SK-N-SH (cell line): ENCODE results near the gene MROH7. TPM values are rescaled to one million over a fixed set of nuclear protein-coding genes. Genes with fewer than 3 reads are reported as not detected.

Source experiments
- CTCF ChIA-PET: fragments of 300-600, 350-600 bp; formaldehyde crosslinking; extraction: SDS; loops from one replicate; lab custom pipeline; 2021; lab: Yijun Ruan, JAX
- POLR2A ChIA-PET: fragments of 350-600 bp; sonication (Branson Sonifier 250); formaldehyde crosslinking; extraction: SDS; loops from one replicate; lab custom pipeline; 2020; ENCODE audit warnings: antibody characterized with exemption, inconsistent platforms; lab: Yijun Ruan, JAX
- DNase-seq: peaks from one replicate; pipeline ENCODE4 v3.0.0; 2012
- H2AFZ ChIP-seq: fragments of 200-600 bp; sonication (generic); 2 replicates; pipeline ENCODE4 v1.8.1; 2016; ENCODE audit warnings: antibody characterized with exemption, mild to moderate bottlenecking, low read depth
- H3F3A ChIP-seq: fragments of 200-600 bp; sonication (generic); replicated peaks from 2 replicates; pipeline ENCODE3; 2016; ENCODE audit warnings: antibody characterized with exemption, mild to moderate bottlenecking; ENCODE audit not compliant: insufficient read depth
- H3K27ac ChIP-seq, 2 experiments: fragments of 200-500 bp in 1 of 2; fragments of 200-600 bp in 1 of 2; sonication (Bioruptor generic) in 1 of 2; sonication (generic), shearing (Covaris generic) in 1 of 2; 2 replicates each; pipeline versions ENCODE4 v1.5.1 to v1.6.1; 2014 to 2016; ENCODE audit warnings: low read depth in 2 of 2, inconsistent platforms in 1 of 2, low read length in 1 of 2, mild to moderate bottlenecking in 1 of 2, mixed read lengths in 1 of 2
- H3K27me3 ChIP-seq: fragments of 200-600 bp; sonication (generic), shearing (Covaris generic); 2 replicates; pipeline ENCODE4 v1.6.1; 2016; ENCODE audit warnings: mixed run types; ENCODE audit not compliant: insufficient read depth
- H3K36me3 ChIP-seq, 2 experiments: fragments of 200-500 bp in 1 of 2; fragments of 200-600 bp in 1 of 2; sonication (Bioruptor generic) in 1 of 2; sonication (generic) in 1 of 2; replicated peaks in 1 of 2; 2 replicates each; pipeline versions ENCODE3 to v1.5.1; 2014 to 2016; ENCODE audit warnings: low read length in 1 of 2, mild to moderate bottlenecking in 1 of 2; ENCODE audit not compliant: insufficient read depth in 2 of 2, control insufficient read depth in 1 of 2
- H3K4me1 ChIP-seq, 2 experiments: fragments of 200-500 bp in 1 of 2; fragments of 200-600 bp in 1 of 2; sonication (Bioruptor generic) in 1 of 2; sonication (generic), shearing (Covaris generic) in 1 of 2; 2 replicates each; pipeline versions ENCODE4 v1.5.1 to v1.6.1; 2014 to 2016; ENCODE audit warnings: low read depth in 1 of 2, low read length in 1 of 2, mixed run types in 1 of 2; ENCODE audit not compliant: insufficient read depth in 2 of 2, control insufficient read depth in 1 of 2
- H3K4me2 ChIP-seq: fragments of 200-600 bp; sonication (generic), shearing (Covaris generic); 2 replicates; pipeline ENCODE4 v1.6.1; 2017; ENCODE audit warnings: mixed run types
- H3K4me3 ChIP-seq, 2 experiments: fragments of 200-500 bp in 1 of 2; fragments of 200-600 bp in 1 of 2; sonication (Bioruptor generic) in 1 of 2; sonication (generic), shearing (Covaris generic) in 1 of 2; 2 replicates each; pipeline versions ENCODE4 v1.5.1 to v1.8.1; 2014 to 2016; ENCODE audit warnings: low read depth in 2 of 2, inconsistent platforms in 1 of 2, low read length in 1 of 2, mild to moderate bottlenecking in 1 of 2, mixed read lengths in 1 of 2, moderate library complexity in 1 of 2
- H3K79me2 ChIP-seq: fragments of 200-600 bp; sonication (generic); 2 replicates; pipeline ENCODE4 v1.8.1; 2017; ENCODE audit warnings: mild to moderate bottlenecking; ENCODE audit not compliant: insufficient read depth
- H3K9ac ChIP-seq: fragments of 200-600 bp; sonication (generic); 2 replicates; pipeline ENCODE4 v1.6.1; 2017; ENCODE audit warnings: mixed run types
- H3K9me2 ChIP-seq: fragments of 200-600 bp; sonication (generic); 2 replicates; pipeline ENCODE4 v1.6.1; 2017; ENCODE audit warnings: mixed run types
- H3K9me3 ChIP-seq: fragments of 200-600 bp; sonication (generic); 2 replicates; pipeline ENCODE4 v1.6.1; 2017; ENCODE audit warnings: mixed run types, mild to moderate bottlenecking, moderate library complexity
- H4K20me1 ChIP-seq: fragments of 200-600 bp; sonication (generic); 2 replicates; pipeline ENCODE4 v1.6.1; 2017; ENCODE audit warnings: mild to moderate bottlenecking, mixed run types; ENCODE audit not compliant: insufficient read depth
- CHD2 ChIP-seq: fragments of 150-350 bp; IDR thresholded peaks from 2 replicates; pipeline ENCODE4 v1.6.1; 2018; ENCODE audit warnings: low read length; ENCODE audit not compliant: partially characterized antibody
- ELF1 ChIP-seq: IDR thresholded peaks from 2 replicates; pipeline ENCODE4 v1.4.0; 2012
- FOXJ3 ChIP-seq: sonication (generic); formaldehyde crosslinking; IDR thresholded peaks from 2 replicates; pipeline ENCODE4 v1.5.1; 2020; ENCODE audit warnings: mild to moderate bottlenecking, missing genetic modification reagents
- GABPA ChIP-seq: IDR thresholded peaks from 2 replicates; pipeline ENCODE4 v1.4.0; 2012; ENCODE audit warnings: low read depth, mild to moderate bottlenecking
- IRF3 ChIP-seq: fragments of 150-350 bp; IDR thresholded peaks from 2 replicates; pipeline ENCODE4 v1.6.1; 2016; ENCODE audit warnings: mild to moderate bottlenecking, low read depth, low read length
- MEF2A ChIP-seq: IDR thresholded peaks from 2 replicates; pipeline ENCODE4 v1.4.0; 2012; ENCODE audit warnings: low read depth, borderline replicate concordance
- NRF1 ChIP-seq: IDR thresholded peaks from 2 replicates; pipeline ENCODE4 v1.6.1; 2012; ENCODE audit warnings: low read depth, mild to moderate bottlenecking, low read length
- POLR2AphosphoS5 ChIP-seq: IDR thresholded peaks from 2 replicates; pipeline ENCODE4 v1.6.1; 2012; ENCODE audit warnings: low read depth, low read length
- RAD21 ChIP-seq: IDR thresholded peaks from 2 replicates; pipeline ENCODE4 v1.6.1; 2012; ENCODE audit warnings: mild to moderate bottlenecking, low read length
- RCOR1 ChIP-seq: fragments of 150-350 bp; IDR thresholded peaks from 2 replicates; pipeline ENCODE4 v1.6.1; 2017; ENCODE audit warnings: antibody characterized with exemption, low read length
- RXRA ChIP-seq: IDR thresholded peaks from 2 replicates; pipeline ENCODE4 v1.4.0; 2012; ENCODE audit warnings: low read depth, mild to moderate bottlenecking, borderline replicate concordance
- SIN3A ChIP-seq: IDR thresholded peaks from 2 replicates; pipeline ENCODE4 v1.6.1; 2012; ENCODE audit warnings: low read depth, mild to moderate bottlenecking, low read length, moderate library complexity, borderline replicate concordance
- YY1 ChIP-seq: IDR thresholded peaks from 2 replicates; pipeline ENCODE4 v1.4.0; 2012; ENCODE audit warnings: low read depth, mild to moderate bottlenecking
- WGBS: methylation state at CpG from one replicate; pipeline ENCODE4 v1.1.6; 2017; ENCODE audit warnings: low lambda C conversion rate; 5-methylcytosine and 5-hydroxymethylcytosine counted together
- polyA plus RNA-seq, 3 experiments: library from polyadenylated mRNA; depleted of rRNA; stranded (reverse); fragments of >200 nt; gene quantifications; 2 replicates each; pipeline ENCODE4 v1.2.3, GENCODE V29; 2012
- TF ChIP-seq, protein P1 (sequence below): IDR thresholded peaks from 2 replicates; pipeline ENCODE4 v1.4.0; 2012; ENCODE audit warnings: low read depth, borderline replicate concordance
- TF ChIP-seq, protein P2 (sequence below): fragments of 150-350 bp; IDR thresholded peaks from 2 replicates; pipeline ENCODE4 v1.6.1; 2017; ENCODE audit warnings: antibody characterized with exemption, low read length, low read depth, borderline replicate concordance
- TF ChIP-seq, protein P3 (sequence below): IDR thresholded peaks from 2 replicates; pipeline ENCODE4 v1.4.0; 2012; ENCODE audit warnings: low read depth, borderline replicate concordance
- TF ChIP-seq, protein P4 (sequence below): IDR thresholded peaks from 2 replicates; pipeline ENCODE4 v1.6.1; 2012; ENCODE audit warnings: mild to moderate bottlenecking, low read depth, low read length, moderate library complexity

The MROH7 gene
- polyA plus RNA-seq, 1 of the 3 experiments (the other 2 are of a cell fraction), result 0.51 TPM

GRCh38 chr1:54593571-54594160, 47.9 kb upstream of the MROH7 start:
- Histone ChIP-seq H3K27me3 (no peaks in the 10 kb centered on the region), H3F3A (no peaks in the 10 kb centered on the region), H3K36me3 (peaks cover 0 to 8% of the 10 kb centered on the region in 2 experiments), H3K9ac (no peak overlapping the region), H2AFZ (no peak overlapping the region), H3K4me1 (no peaks in the 10 kb centered on the region), H3K4me2 (no peak overlapping the region), H3K9me2 (no peaks in the 10 kb centered on the region), H3K4me3 (no peak overlapping the region), H3K9me3 (no peaks in the 10 kb centered on the region), H3K79me2 (no peaks in the 10 kb centered on the region), H3K27ac (no peak overlapping the region), H4K20me1 (no peaks in the 10 kb centered on the region)
- CTCF ChIA-PET, result no interaction called here
- TF ChIP-seq, protein P1, sequence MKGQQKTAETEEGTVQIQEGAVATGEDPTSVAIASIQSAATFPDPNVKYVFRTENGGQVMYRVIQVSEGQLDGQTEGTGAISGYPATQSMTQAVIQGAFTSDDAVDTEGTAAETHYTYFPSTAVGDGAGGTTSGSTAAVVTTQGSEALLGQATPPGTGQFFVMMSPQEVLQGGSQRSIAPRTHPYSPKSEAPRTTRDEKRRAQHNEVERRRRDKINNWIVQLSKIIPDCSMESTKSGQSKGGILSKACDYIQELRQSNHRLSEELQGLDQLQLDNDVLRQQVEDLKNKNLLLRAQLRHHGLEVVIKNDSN, result no peak
- no peak for TF ChIP-seq POLR2AphosphoS5
- no peak for TF ChIP-seq MEF2A
- TF ChIP-seq CHD2, result no peak
- no peak for TF ChIP-seq RCOR1
- TF ChIP-seq, protein P2, sequence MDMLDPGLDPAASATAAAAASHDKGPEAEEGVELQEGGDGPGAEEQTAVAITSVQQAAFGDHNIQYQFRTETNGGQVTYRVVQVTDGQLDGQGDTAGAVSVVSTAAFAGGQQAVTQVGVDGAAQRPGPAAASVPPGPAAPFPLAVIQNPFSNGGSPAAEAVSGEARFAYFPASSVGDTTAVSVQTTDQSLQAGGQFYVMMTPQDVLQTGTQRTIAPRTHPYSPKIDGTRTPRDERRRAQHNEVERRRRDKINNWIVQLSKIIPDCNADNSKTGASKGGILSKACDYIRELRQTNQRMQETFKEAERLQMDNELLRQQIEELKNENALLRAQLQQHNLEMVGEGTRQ, result no peak
- no peak for TF ChIP-seq GABPA
- TF ChIP-seq, protein P3, sequence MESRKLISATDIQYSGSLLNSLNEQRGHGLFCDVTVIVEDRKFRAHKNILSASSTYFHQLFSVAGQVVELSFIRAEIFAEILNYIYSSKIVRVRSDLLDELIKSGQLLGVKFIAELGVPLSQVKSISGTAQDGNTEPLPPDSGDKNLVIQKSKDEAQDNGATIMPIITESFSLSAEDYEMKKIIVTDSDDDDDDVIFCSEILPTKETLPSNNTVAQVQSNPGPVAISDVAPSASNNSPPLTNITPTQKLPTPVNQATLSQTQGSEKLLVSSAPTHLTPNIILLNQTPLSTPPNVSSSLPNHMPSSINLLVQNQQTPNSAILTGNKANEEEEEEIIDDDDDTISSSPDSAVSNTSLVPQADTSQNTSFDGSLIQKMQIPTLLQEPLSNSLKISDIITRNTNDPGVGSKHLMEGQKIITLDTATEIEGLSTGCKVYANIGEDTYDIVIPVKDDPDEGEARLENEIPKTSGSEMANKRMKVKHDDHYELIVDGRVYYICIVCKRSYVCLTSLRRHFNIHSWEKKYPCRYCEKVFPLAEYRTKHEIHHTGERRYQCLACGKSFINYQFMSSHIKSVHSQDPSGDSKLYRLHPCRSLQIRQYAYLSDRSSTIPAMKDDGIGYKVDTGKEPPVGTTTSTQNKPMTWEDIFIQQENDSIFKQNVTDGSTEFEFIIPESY, result no peak
- TF ChIP-seq RAD21, result no peak
- no peak for TF ChIP-seq SIN3A
- TF ChIP-seq ELF1, result no peak
- POLR2A ChIA-PET, result no interaction called here
- no peak for DNase-seq
- WGBS, result 58% methylated on average over 4 of the region's 10 CpGs

- no peaks in the 10 kb centered on the region for H3K27me3 ChIP-seq
- H3F3A ChIP-seq, result no peaks in the 10 kb centered on the region
- no peaks in the 10 kb centered on the region for H4K20me1 ChIP-seq
- peaks cover 0 to 11% of the 10 kb centered on the region in 2 experiments for H3K36me3 ChIP-seq
- no peak overlapping the region for H2AFZ ChIP-seq
- ChIA-PET CTCF (interaction anchor here (1.4 kb wide), 1 partner anchor 47 kb away, joined by 5 read pairs; the partner anchor contains the start of gene ACOT11), POLR2A (no interaction called here)
- H3K9me2 ChIP-seq, result no peaks in the 10 kb centered on the region
- no peaks in the 10 kb centered on the region for H3K79me2 ChIP-seq
- no peak overlapping the region for H3K9ac ChIP-seq
- DNase-seq, result peak; percentile 20
- 100% methylated on average over 1 of the region's 16 CpGs for WGBS
- no peaks in the 10 kb centered on the region for H3K9me3 ChIP-seq
- no peak overlapping the region for H3K4me3 ChIP-seq
- no peak overlapping the region for H3K4me2 ChIP-seq
- no peaks in the 10 kb centered on the region for H3K4me1 ChIP-seq
- H3K27ac ChIP-seq, result no peak overlapping the region
- TF ChIP-seq YY1 (no peak), RXRA (no peak), MEF2A (no peak), GABPA (no peak), FOXJ3 (no peak), NRF1 (no peak), IRF3 (no peak), ELF1 (no peak)
- TF ChIP-seq, protein P3, result no peak
- TF ChIP-seq, protein P4, sequence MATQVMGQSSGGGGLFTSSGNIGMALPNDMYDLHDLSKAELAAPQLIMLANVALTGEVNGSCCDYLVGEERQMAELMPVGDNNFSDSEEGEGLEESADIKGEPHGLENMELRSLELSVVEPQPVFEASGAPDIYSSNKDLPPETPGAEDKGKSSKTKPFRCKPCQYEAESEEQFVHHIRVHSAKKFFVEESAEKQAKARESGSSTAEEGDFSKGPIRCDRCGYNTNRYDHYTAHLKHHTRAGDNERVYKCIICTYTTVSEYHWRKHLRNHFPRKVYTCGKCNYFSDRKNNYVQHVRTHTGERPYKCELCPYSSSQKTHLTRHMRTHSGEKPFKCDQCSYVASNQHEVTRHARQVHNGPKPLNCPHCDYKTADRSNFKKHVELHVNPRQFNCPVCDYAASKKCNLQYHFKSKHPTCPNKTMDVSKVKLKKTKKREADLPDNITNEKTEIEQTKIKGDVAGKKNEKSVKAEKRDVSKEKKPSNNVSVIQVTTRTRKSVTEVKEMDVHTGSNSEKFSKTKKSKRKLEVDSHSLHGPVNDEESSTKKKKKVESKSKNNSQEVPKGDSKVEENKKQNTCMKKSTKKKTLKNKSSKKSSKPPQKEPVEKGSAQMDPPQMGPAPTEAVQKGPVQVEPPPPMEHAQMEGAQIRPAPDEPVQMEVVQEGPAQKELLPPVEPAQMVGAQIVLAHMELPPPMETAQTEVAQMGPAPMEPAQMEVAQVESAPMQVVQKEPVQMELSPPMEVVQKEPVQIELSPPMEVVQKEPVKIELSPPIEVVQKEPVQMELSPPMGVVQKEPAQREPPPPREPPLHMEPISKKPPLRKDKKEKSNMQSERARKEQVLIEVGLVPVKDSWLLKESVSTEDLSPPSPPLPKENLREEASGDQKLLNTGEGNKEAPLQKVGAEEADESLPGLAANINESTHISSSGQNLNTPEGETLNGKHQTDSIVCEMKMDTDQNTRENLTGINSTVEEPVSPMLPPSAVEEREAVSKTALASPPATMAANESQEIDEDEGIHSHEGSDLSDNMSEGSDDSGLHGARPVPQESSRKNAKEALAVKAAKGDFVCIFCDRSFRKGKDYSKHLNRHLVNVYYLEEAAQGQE, result no peak
Observed at GRCh38 chr1:54594463-54594862, 47.1 kb upstream of the MROH7 start.
